Measurements from ENCODE around the gene KIF26A. TPM values are rescaled to one million over a fixed set of nuclear protein-coding genes. Genes with fewer than 3 reads are reported as not detected.

The KIF26A gene
- total and polyA plus RNA-seq, 2 of the 4 experiments (the other 2 are of a cell fraction), result not detected

GRCh38 chr14:104190396-104191000 is 52.1 kb downstream of the KIF26A start:
- 67% methylated on average over 2 of the region's 12 CpGs; no CpG with 5 or more reads in 1 of the 2 experiments for WGBS, 2 experiments (ENCODE audit: extremely low coverage in 2 of 2, insufficient read length in 1 of 2)
- DNase-seq, result no peak

More at GRCh38 chr14:104190396-104191000, 52.1 kb downstream of the KIF26A start:
- Histone ChIP-seq H3K23ac (ENCODE audit: low read depth, low read length) (no peak overlapping the region), H2BK120ac (ENCODE audit: low read depth, low read length) (no peak overlapping the region), H3K9ac (ENCODE audit: low read depth, low read length) (no peak overlapping the region), H2BK15ac (ENCODE audit: low read depth, low read length) (no peak overlapping the region), H3K18ac (ENCODE audit: low read depth, low read length) (no peak overlapping the region), H2BK5ac (ENCODE audit: low read depth, low read length, poor library complexity, severe bottlenecking) (no peak overlapping the region), H3K4me3 (ENCODE audit: insufficient read depth, low read depth, low read length) (no peak overlapping the region), H2AFZ (replicated peaks; ENCODE audit: low read length, poor library complexity) (no peak overlapping the region), H2AK5ac (ENCODE audit: low read depth, low read length) (no peak overlapping the region), H4K20me1 (ENCODE audit: insufficient read depth, low read length) (no peaks in the 10 kb centered on the region), H2AK9ac (replicated peaks; ENCODE audit: low read depth, low read length, poor library complexity) (no peak overlapping the region), H2BK20ac (ENCODE audit: low read depth, low read length) (no peak overlapping the region), H3K14ac (replicated peaks; ENCODE audit: low read depth, low read length) (no peak overlapping the region), H3K4ac (ENCODE audit: low read depth, low read length) (no peak overlapping the region), H3K9me3 (ENCODE audit: control insufficient read depth, insufficient read depth, low read length) (peaks cover 34% of the 10 kb centered on the region), H3K4me1 (ENCODE audit: control insufficient read depth, insufficient read depth, low read length) (no peaks in the 10 kb centered on the region), H3K27me3 (ENCODE audit: control insufficient read depth, insufficient read depth, low read length) (no peaks in the 10 kb centered on the region), H4K5ac (ENCODE audit: low read depth, low read length) (no peak overlapping the region), H3K27ac (ENCODE audit: insufficient read depth, low read length) (no peak overlapping the region), H3K4me2 (ENCODE audit: low read depth, low read length) (no peak overlapping the region), H3K9me1 (ENCODE audit: insufficient read depth, low read length) (no peaks in the 10 kb centered on the region), H3K56ac (ENCODE audit: extremely low read depth, insufficient read depth, low read length) (no peak overlapping the region), H3K36me3 (ENCODE audit: control insufficient read depth, insufficient read depth, low read length) (no peaks in the 10 kb centered on the region), H3K79me1 (ENCODE audit: low read depth in 1 of 2, low read length in 2 of 2) (no peaks in the 10 kb centered on the region), H4K8ac (ENCODE audit: low read depth in 2 of 2, low read length in 2 of 2) (no peak overlapping the region), H4K91ac (ENCODE audit: insufficient read depth, low read depth, low read length) (no peak overlapping the region)
- no peak for ATAC-seq (ENCODE audit: low read depth)
- intact Hi-C loops (cut with micrococcal nuclease) (no loop called here), dilution Hi-C loops (cut with HindIII; ENCODE audit: low sequenced_read_pairs, unreplicated experiment) (no loop called here), in situ Hi-C loops (cut with MboI; ENCODE audit: low sequenced_read_pairs) (no loop called here)
- TF ChIP-seq MAFK (IDR thresholded peaks at IDR 0.05; ENCODE audit: low read depth, low read length) (no peak), NFE2L2 (IDR thresholded peaks at IDR 0.05; ENCODE audit: low read depth, low read length) (no peak), CEBPB (IDR thresholded peaks at IDR 0.05; ENCODE audit: low read depth, low read length) (no peak), CTCF (conservative IDR thresholded peaks at IDR 0.05; ENCODE audit: low read depth, low read length) (no peak), SMC3 (IDR thresholded peaks at IDR 0.05; ENCODE audit: low read depth, low read length) (no peak), FOS (IDR thresholded peaks at IDR 0.05; ENCODE audit: low read depth, low read length) (no peak), POLR2A (IDR thresholded peaks at IDR 0.05; ENCODE audit: low read depth, low read length) (no peak), MXI1 (IDR thresholded peaks at IDR 0.05; ENCODE audit: borderline replicate concordance, low read depth, low read length) (no peak), RCOR1 (IDR thresholded peaks at IDR 0.05; ENCODE audit: insufficient replicate concordance, low read length) (no peak), RAD21 (IDR thresholded peaks at IDR 0.05; ENCODE audit: low read length) (no peak), CHD1 (IDR thresholded peaks at IDR 0.05; ENCODE audit: low read depth, low read length) (no peak), RFX5 (IDR thresholded peaks at IDR 0.05; ENCODE audit: low read depth, low read length) (no peak), MAZ (IDR thresholded peaks at IDR 0.05; ENCODE audit: borderline replicate concordance, low read depth, low read length) (no peak)
- TF ChIP-seq, protein P1, sequence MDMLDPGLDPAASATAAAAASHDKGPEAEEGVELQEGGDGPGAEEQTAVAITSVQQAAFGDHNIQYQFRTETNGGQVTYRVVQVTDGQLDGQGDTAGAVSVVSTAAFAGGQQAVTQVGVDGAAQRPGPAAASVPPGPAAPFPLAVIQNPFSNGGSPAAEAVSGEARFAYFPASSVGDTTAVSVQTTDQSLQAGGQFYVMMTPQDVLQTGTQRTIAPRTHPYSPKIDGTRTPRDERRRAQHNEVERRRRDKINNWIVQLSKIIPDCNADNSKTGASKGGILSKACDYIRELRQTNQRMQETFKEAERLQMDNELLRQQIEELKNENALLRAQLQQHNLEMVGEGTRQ (IDR thresholded peaks at IDR 0.05; ENCODE audit: low read depth, low read length), result no peak
- POLR2A ChIA-PET (ENCODE audit: unreplicated experiment), result no interaction called here
- no TSS peak for BruUV-seq (replicated peaks)
- CTCF ChIA-PET, result no interaction called here

All from IMR-90 (cell line).